ENCODE results near the gene MAGI1.

The MAGI1 gene

DNA sequence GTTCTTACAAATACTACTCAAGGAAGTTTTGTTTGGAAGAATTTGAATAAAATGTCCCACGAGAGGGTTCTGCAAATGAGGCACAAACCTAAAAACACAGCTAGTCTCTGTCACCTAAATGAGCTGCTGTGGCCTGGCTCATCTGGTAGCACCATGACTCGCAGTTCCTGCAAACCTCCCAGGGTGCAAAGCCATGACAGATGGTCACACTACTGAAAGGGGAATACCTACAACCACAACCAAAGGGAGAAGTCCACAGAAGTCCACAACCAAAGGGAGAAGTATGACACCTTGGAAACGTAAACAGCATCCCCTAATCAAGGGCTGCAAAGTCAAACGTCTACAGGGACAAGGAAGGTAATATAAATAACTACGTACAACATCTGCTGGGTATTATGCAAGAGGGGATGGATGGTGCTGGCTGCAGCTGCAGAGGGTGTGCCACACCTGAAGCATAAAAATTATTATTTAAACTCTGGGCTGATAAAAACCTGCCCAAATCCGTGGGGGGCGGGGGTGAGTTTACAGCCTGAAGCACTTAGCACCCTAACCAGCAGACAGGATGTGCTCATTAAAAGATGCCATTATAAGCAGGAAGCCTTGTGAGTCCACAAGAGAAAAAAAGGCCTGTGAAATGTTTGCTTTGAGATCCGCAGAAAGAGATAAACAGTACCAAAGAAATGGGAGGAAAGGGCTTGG is 184.0 kb downstream of the MAGI1 start:
- H3K4me3 ChIP-seq (ENCODE audit: low read length): no peak overlapping the region
- TF ChIP-seq, protein P1, sequence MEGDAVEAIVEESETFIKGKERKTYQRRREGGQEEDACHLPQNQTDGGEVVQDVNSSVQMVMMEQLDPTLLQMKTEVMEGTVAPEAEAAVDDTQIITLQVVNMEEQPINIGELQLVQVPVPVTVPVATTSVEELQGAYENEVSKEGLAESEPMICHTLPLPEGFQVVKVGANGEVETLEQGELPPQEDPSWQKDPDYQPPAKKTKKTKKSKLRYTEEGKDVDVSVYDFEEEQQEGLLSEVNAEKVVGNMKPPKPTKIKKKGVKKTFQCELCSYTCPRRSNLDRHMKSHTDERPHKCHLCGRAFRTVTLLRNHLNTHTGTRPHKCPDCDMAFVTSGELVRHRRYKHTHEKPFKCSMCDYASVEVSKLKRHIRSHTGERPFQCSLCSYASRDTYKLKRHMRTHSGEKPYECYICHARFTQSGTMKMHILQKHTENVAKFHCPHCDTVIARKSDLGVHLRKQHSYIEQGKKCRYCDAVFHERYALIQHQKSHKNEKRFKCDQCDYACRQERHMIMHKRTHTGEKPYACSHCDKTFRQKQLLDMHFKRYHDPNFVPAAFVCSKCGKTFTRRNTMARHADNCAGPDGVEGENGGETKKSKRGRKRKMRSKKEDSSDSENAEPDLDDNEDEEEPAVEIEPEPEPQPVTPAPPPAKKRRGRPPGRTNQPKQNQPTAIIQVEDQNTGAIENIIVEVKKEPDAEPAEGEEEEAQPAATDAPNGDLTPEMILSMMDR (conservative IDR thresholded peaks at IDR 0.05; ENCODE audit: low read depth, low read length): no peak
- DNase-seq (ENCODE audit: low read depth): no peak

DNA sequence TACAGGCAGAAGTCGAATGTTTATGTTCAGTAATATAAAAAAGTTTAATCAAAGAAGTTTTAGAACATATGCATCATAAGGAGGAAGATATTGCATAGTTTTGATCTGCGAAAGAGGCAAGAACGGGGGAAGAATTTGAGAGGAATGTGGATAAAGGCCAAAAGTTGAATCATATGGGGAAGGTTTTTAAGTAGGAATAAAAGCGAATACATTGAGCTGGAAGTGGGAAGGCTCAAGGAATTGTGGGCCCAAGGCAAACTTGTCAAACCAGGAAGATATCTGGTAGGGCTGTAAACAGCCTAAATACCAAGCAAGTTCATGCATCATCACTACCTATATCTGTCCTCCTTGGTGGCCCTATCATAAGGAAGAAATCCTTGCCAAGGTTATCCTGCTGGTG is 186.9 kb downstream of the MAGI1 start:
- no peak overlapping the region for H3K4me3 ChIP-seq (ENCODE audit: low read length)
- DNase-seq (ENCODE audit: low read depth): peak; percentile 45
- TF ChIP-seq, protein P1 (conservative IDR thresholded peaks at IDR 0.05; ENCODE audit: low read depth, low read length): no peak

DNA sequence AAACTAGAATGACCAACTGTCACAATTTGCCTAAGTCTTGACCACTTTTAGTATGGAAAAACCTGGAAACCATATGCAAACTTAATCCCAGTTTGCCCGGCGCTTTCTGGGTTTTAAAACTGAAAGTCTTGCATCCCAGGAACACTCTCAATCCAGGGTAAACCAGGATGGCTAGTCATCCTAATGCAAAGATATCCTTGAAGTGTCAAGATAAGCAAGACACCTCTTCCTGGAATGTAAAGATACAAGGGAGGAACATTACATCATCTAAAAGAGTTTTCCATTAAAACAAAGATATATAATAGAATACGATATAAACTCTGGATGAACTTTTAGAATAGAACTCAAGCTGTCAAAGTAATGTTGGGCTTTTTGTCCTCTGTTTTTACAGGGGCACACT is 188.5 kb downstream of the MAGI1 start:
- TF ChIP-seq, protein P1 (conservative IDR thresholded peaks at IDR 0.05; ENCODE audit: low read depth, low read length): no peak
- no peak for DNase-seq (ENCODE audit: low read depth)
- no peak overlapping the region for H3K4me3 ChIP-seq (ENCODE audit: low read length)

DNA sequence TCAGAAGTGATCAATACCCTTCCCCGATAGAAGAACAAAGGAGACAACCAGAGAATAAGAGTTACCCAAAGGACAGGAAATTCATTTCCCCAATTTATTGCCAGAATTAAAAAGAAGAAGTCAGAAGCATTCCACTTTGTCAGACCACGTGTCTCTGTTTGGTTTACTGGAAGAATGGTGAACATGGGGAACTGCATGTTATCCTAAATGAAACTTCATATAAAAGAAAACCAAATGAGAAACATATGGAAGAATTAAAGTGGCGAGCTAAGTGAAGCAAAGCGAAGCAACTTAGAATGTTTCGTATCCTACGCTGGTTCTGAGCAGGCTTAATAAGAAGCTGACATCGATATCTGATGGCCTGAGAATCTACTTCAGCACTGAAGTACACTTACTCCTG is 190.7 kb downstream of the MAGI1 start:
- no peak overlapping the region for H3K4me3 ChIP-seq (ENCODE audit: low read length)
- TF ChIP-seq, protein P1 (conservative IDR thresholded peaks at IDR 0.05; ENCODE audit: low read depth, low read length): no peak
- no peak for DNase-seq (ENCODE audit: low read depth)

DNA sequence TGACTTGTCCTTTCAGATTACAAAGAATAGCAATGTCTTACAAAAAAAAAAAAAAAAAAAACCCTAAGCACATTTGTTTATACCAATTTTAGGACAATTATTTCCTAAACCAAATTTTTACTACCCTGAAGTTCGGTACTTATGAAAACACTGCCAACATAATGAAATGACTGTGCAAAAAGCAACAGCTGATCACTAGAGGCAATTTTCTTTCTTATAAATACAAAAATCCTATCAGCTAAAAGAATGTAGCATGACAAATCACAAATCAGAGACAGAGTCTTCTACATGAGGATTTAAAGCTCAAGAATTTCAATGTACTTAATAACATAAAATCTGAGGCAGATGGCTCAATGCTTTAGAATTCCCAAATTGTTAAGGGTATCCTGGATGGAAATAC is 191.8 kb downstream of the MAGI1 start:
- TF ChIP-seq, protein P1 (conservative IDR thresholded peaks at IDR 0.05; ENCODE audit: low read depth, low read length): no peak
- no peak overlapping the region for H3K4me3 ChIP-seq (ENCODE audit: low read length)
- no peak for DNase-seq (ENCODE audit: low read depth)

DNA sequence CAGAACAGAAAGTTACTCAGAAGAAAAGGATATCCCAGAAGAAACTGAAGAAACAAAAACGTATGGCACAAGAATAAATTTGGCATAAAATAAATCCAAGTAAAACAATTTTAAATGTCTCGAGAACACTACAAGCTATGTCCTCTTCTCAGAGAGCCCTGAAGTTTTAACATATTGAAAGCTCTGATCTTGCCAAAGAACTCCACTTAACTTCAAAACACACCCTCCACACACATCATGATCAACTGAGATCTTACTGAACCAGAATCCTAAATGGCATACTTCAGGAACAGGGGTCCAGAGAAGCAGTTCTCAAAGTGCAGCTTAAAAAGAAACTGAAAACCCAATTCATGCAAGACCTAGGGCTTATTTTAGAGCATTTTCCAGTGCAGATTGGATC is 194.3 kb downstream of the MAGI1 start:
- no peak for DNase-seq (ENCODE audit: low read depth)
- no peak overlapping the region for H3K4me3 ChIP-seq (ENCODE audit: low read length)
- TF ChIP-seq, protein P1 (conservative IDR thresholded peaks at IDR 0.05; ENCODE audit: low read depth, low read length): no peak

DNA sequence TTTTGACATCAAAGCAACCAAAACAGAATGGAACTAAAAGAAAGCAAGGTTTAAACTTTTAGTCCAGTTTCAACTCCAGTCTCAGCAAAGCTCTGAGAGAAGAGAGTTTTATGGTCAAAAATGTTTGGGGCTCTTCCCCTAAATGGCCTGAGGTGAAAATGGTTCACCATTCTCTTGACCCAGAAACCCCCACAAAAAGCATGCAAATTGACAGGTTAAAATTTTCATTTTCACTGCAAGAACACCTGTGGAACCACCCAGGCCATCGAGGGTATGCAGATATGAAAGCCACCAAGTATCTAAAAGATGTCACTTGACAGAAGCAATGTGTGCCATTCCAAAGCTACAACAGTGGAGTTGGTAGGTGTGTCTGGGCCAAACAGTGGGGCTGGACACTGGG is 195.0 kb downstream of the MAGI1 start:
- no peak overlapping the region for H3K4me3 ChIP-seq (ENCODE audit: low read length)
- TF ChIP-seq, protein P1 (conservative IDR thresholded peaks at IDR 0.05; ENCODE audit: low read depth, low read length): no peak
- DNase-seq (ENCODE audit: low read depth): no peak
